T-helper 2 cell treated with Interferon-gamma antibody and Interleukin-4, amounts not matched to agents 5 μg/mL and 100 μg/mL, for 36 hours (primary cell): Measurements from ENCODE around the gene ADK.
"Not testable (repeated sequence)": the region's sequence is repeated elsewhere in the genome, so short reads cannot be mapped to it uniquely, and the experiment has no call there.

Source experiments
- DNase-seq: peaks from one replicate; pipeline ENCODE4 v3.0.0; 2021; ENCODE audit warnings: low spot score
- H3K27ac Mint-ChIP-seq: one replicate; pipeline ENCODE4 v1.8.0; 2021; ENCODE audit warnings: mild to moderate bottlenecking, mixed read lengths
- H3K27me3 Mint-ChIP-seq: one replicate; pipeline ENCODE4 v1.8.0; 2021; ENCODE audit warnings: low read depth, mixed read lengths
- H3K36me3 Mint-ChIP-seq: one replicate; pipeline ENCODE4 v1.8.0; 2021; ENCODE audit warnings: low read depth, mixed read lengths
- H3K4me1 Mint-ChIP-seq: one replicate; pipeline ENCODE4 v1.8.0; 2021; ENCODE audit warnings: low read depth, mixed read lengths
- H3K4me3 Mint-ChIP-seq: one replicate; pipeline ENCODE4 v1.8.0; 2022; ENCODE audit warnings: mild to moderate bottlenecking, moderate library complexity, mixed read lengths
- H3K9me3 Mint-ChIP-seq: one replicate; pipeline ENCODE4 v1.8.0; 2021; ENCODE audit warnings: mixed read lengths

The ADK gene

DNA sequence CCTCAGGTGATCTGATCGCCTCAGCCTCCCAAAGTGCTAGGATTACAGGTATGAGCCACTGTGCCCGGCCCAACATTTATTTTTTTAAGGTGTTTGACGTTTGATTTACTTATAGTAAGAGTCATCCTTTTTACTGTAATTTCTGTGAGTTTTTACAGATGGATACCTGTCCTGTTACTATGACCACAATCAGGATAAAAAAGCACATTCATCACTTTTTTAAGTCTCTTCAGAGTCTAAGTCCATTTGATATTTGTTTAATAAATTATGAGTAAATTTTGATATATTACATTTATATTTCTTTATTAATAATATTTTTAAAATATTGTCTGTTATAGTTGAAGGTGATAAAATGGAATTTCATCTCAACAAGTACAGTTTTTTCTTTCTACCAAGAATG, 374.9 kb downstream of the ADK start:
- H3K9me3 Mint-ChIP-seq = no peaks in the 10 kb centered on the region
- H3K36me3 Mint-ChIP-seq = peaks cover 5% of the 10 kb centered on the region
- no peak overlapping the region for H3K4me3 Mint-ChIP-seq
- no peak for DNase-seq
- no peak overlapping the region for H3K27ac Mint-ChIP-seq
- H3K27me3 Mint-ChIP-seq = no peaks in the 10 kb centered on the region
- H3K4me1 Mint-ChIP-seq = peaks cover 6% of the 10 kb centered on the region

DNA sequence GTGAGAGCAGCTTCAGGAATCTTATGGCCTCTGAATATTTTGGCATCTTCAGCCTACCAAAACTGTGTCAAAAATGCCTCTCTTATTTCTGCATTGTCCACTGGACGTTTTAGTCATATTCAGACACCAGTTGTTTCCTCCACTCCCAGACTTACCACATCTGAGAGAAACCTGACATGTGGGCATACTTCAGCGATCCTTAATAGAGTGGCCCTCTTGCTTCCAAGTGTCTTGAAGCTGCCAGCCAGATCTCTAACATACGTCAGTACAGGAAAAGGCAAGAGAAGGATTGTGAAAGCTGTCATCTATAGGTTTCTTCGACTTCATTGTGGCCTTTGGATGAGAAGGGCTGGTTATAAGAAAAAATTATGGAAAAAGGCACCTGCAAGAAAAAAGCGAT, 376.6 kb downstream of the ADK start:
- DNase-seq, H3K4me1 Mint-ChIP-seq, H3K4me3 Mint-ChIP-seq, H3K27ac Mint-ChIP-seq, H3K27me3 Mint-ChIP-seq, H3K9me3 Mint-ChIP-seq, H3K36me3 Mint-ChIP-seq: not testable (repeated sequence)

DNA sequence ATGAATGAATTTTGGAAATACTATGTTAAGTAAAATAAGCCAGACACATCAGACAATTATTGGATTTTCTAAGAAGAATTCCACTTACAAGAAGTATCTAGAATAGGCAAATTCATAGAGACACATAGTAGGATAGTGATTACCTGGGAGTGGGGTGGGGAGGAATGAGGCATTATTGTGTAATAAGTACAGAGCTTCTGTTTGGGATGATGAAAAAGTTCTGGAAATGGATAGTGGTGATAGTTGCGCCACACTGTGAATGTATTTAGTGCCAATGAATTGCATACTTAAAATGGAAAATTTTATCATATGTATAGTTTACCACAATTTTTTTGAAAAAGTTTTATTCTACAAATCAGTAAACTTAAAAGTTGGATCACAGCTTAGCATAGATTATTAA, 378.2 kb downstream of the ADK start:
- Mint-ChIP-seq H3K27me3 (no peaks in the 10 kb centered on the region), H3K4me3 (no peak overlapping the region), H3K36me3 (peaks cover 5% of the 10 kb centered on the region), H3K27ac (no peak overlapping the region), H3K4me1 (peaks cover 6% of the 10 kb centered on the region), H3K9me3 (no peaks in the 10 kb centered on the region)
- DNase-seq = no peak

DNA sequence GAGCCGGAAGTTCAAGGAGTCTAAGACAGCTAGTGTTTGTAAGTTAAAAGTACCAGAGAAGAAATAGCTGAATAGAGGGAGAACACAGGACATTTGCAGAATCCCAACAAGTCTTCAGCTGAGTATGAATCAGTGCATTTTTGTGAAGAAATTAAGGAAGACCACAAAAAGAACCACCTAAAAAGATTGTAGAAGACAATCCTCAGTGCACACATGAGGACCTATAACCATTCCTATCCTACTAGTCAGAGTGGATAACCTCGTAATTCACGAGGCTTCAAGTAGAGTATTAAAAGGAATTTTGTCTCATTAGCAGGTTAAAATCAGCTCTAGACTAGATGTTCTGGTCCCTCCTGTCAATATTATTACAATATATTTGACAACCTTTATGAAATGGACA, 380.0 kb downstream of the ADK start:
- H3K27ac Mint-ChIP-seq = no peak overlapping the region
- H3K4me3 Mint-ChIP-seq = no peak overlapping the region
- H3K27me3 Mint-ChIP-seq = no peaks in the 10 kb centered on the region
- no peak for DNase-seq
- H3K36me3 Mint-ChIP-seq = peaks cover 5% of the 10 kb centered on the region
- no peaks in the 10 kb centered on the region for H3K9me3 Mint-ChIP-seq
- peaks cover 6% of the 10 kb centered on the region for H3K4me1 Mint-ChIP-seq

DNA sequence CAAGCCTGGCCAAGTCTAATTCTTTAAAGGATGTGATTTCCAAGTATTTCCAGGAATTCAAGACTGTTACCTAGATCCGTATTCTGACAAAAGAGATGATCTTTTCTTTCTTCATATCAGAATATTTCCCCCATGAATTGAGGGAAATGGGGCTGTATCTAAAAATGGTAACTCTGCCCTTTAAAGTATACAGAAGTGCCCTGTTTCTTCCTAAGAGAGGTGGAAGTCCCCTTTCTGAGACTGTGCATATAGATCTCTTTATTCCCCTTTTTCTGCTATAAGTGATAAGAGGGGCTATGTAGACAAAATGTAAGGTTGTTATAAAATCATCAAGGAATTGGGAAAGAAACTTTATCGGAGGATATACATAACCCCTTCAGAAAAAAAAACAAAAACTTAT, 388.3 kb downstream of the ADK start:
- no peak overlapping the region for H3K27ac Mint-ChIP-seq
- H3K36me3 Mint-ChIP-seq = peaks cover 2% of the 10 kb centered on the region
- no peaks in the 10 kb centered on the region for H3K27me3 Mint-ChIP-seq
- peaks cover 10% of the 10 kb centered on the region for H3K4me1 Mint-ChIP-seq
- no peak overlapping the region for H3K4me3 Mint-ChIP-seq
- no peaks in the 10 kb centered on the region for H3K9me3 Mint-ChIP-seq
- no peak for DNase-seq

DNA sequence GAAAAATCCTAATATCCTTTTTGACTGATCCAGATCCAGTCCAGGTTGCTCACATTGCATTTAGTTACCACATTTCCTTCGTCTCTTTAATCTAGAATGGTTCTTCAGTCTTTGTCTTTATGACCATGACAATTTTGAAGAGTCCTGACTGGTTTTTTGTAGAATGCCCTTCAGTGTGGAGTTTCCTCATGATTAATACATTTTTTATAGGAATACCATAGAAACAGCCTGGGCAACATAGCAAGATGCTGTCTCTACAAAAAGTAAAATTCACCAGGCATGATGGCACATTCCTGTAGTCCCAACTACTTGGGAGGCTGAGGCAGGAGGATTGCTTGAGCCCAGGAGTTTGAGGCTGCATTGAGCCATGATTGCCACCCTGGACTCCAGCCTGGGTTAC, 390.4 kb downstream of the ADK start:
- Mint-ChIP-seq H3K27me3 (no peaks in the 10 kb centered on the region), H3K27ac (no peak overlapping the region), H3K9me3 (no peaks in the 10 kb centered on the region), H3K4me3 (no peak overlapping the region), H3K36me3 (peaks cover 2% of the 10 kb centered on the region), H3K4me1 (peaks cover 8% of the 10 kb centered on the region)
- no peak for DNase-seq

DNA sequence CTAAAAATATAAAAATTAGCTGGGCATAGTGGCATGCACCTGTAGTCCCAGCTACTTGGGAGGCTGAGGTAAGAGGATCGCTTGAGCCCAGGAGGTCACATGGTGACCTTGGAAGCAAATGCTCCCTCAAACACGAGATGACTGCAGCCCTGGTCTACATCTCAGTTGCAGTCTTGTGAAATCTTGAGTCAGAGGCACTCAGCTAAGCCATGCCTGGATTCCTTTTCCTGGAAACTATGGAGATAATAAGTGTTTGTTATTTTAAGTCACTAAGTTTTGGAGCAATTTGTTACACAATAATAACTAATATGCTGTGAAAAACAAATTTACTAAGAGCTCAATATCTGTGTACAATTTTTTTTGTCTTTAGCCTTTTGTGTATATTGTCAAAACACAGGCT, 391.1 kb downstream of the ADK start:
- Mint-ChIP-seq H3K27ac (no peak overlapping the region), H3K9me3 (no peaks in the 10 kb centered on the region), H3K4me1 (peaks cover 6% of the 10 kb centered on the region), H3K4me3 (no peak overlapping the region), H3K27me3 (no peaks in the 10 kb centered on the region), H3K36me3 (peaks cover 3% of the 10 kb centered on the region)
- DNase-seq = no peak

DNA sequence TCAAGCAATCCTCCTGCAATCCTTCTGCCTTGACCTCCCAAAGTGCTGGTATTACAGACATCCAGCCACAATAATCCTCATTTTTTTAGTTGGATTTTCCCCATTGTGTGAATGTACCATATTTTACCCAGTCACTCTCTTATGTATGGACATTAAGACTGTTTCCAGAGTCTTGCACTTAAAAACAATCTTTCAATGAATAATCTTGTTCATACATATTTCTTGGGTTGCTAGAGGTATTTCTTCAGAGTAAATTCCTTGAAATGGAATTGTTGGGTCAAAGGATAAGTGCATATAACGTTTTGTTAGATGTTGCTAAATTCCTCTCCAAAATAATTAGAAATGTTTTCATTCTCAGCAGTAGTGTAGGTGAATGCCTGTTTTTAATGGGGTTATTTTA, 392.3 kb downstream of the ADK start:
- Mint-ChIP-seq H3K36me3 (peaks cover 3% of the 10 kb centered on the region), H3K27ac (no peak overlapping the region)
- no peak for DNase-seq

DNA sequence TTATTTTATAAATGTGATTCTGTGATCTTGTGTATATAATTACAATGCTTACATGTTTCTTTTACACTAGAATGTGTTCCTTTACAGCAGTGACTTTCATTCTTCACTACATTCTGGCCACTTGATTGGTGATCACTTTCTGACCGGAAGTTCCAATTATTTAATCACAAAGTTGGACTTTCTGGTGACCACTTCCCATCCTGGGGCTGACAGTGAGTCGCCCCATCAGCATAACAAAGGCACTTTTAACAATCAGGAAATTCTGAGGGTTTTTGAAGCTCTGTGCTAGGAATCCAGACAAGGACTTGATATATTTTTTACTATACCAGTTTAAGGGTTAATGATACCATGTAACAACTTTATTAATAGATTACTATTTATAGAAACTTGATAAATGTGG, 393.1 kb downstream of the ADK start:
- Mint-ChIP-seq H3K36me3 (peaks cover 3% of the 10 kb centered on the region), H3K9me3 (no peaks in the 10 kb centered on the region), H3K4me3 (no peak overlapping the region), H3K27me3 (no peaks in the 10 kb centered on the region), H3K4me1 (peaks cover 3% of the 10 kb centered on the region), H3K27ac (no peak overlapping the region)
- DNase-seq = no peak

More for the DNA sequence above, 392.3 kb downstream of the ADK start:
- no peaks in the 10 kb centered on the region for H3K27me3 Mint-ChIP-seq
- H3K4me1 Mint-ChIP-seq = peaks cover 6% of the 10 kb centered on the region
- no peak overlapping the region for H3K4me3 Mint-ChIP-seq
- H3K9me3 Mint-ChIP-seq = no peaks in the 10 kb centered on the region

DNA sequence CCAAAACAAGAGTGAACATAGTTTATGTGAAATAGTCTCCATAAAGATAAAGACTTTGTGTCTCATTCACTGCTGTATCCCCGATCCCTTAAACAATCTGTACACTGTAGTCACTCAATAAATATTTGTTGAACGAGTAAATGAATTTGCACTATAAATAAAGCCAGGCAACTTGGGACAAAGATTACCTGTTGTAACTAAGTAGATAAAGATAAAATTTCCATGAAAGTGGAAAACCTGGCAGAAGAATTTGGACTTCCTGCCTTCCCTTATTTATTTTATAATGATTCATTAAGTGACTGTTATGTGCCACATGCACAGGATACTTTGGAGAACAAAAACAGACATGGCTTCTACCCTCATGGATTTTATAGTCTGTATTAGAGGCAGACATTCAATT, 397.7 kb downstream of the ADK start:
- Mint-ChIP-seq H3K4me3 (no peak overlapping the region), H3K36me3 (peaks cover 3% of the 10 kb centered on the region), H3K27me3 (no peaks in the 10 kb centered on the region), H3K9me3 (no peaks in the 10 kb centered on the region), H3K4me1 (peaks cover 3% of the 10 kb centered on the region), H3K27ac (no peak overlapping the region)
- DNase-seq = no peak

DNA sequence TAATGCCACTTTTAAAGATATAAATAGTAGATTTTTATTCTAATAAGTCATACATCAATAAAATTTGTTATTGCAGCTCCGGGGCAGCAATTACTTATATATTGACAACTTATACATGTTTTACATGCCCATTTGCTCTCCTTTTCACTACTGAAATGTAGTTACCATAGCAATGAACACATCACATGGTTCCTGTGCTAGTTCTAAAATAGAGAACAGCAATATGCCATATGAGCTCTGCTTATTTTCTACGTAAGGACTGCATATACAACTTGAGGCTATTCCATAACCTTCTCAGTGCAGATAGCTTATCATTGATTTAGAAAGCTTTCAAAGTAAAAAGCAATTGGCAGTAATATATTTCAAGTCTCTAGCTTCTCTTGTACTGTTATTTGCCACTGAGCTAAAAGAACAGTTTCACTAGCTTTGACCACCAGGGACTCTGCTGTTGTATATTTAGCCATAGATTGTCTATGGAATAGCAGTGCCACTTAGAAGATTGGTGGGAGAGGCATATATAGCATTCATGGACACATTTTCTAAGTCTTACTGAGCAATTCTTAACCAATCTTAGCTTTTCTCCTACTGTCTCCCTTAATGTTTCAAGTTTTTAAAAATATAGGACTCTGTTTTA, 405.2 kb downstream of the ADK start:
- Mint-ChIP-seq H3K36me3 (peaks cover 10% of the 10 kb centered on the region), H3K4me1 (no peaks in the 10 kb centered on the region), H3K27ac (no peak overlapping the region), H3K27me3 (no peaks in the 10 kb centered on the region), H3K9me3 (no peaks in the 10 kb centered on the region), H3K4me3 (no peak overlapping the region)
- no peak for DNase-seq

DNA sequence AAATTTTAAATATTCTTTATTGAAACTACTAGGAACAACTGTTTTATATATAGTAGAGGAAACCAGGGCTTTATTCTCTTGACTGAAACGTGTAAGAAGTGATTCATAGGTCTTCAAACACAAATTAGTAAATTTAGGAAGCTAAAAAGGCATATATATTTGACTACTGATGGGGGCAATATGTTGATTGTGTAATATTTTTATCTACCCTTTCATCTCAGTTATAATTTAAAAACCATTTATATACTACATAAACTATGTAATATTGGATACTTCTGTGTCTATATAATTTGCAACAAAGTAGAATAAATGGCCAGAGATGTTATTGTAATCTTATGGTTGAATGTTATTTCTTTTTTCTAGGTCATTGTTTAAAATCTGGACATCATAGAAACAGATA, 406.1 kb downstream of the ADK start:
- no peak for DNase-seq
- H3K27ac Mint-ChIP-seq = no peak overlapping the region
- peaks cover 10% of the 10 kb centered on the region for H3K36me3 Mint-ChIP-seq
- no peaks in the 10 kb centered on the region for H3K9me3 Mint-ChIP-seq
- no peak overlapping the region for H3K4me3 Mint-ChIP-seq
- H3K4me1 Mint-ChIP-seq = no peaks in the 10 kb centered on the region
- H3K27me3 Mint-ChIP-seq = no peaks in the 10 kb centered on the region

DNA sequence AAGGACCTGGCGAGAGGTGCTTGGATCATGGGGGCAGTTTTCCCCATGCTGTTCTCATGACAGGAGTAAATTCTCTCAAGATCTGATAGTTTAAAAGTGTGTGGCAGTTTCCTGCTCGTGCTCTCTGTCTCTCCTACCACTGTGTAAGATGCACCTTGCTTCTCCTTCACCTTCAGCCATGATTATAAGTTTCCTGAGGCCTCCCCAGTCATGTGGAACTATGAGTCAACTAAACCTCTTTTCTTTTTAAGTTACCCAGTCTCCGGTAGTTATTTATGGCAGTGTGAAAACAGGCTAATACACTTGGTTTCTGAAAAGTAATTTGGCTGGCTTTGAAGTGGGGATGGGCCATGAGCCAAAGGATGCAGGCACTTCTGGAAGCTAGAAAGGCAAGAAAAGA, 407.4 kb downstream of the ADK start:
- no peak overlapping the region for H3K4me3 Mint-ChIP-seq
- no peak overlapping the region for H3K27ac Mint-ChIP-seq
- H3K27me3 Mint-ChIP-seq = no peaks in the 10 kb centered on the region
- H3K4me1 Mint-ChIP-seq = peaks cover 2% of the 10 kb centered on the region
- no peaks in the 10 kb centered on the region for H3K9me3 Mint-ChIP-seq
- peaks cover 10% of the 10 kb centered on the region for H3K36me3 Mint-ChIP-seq
- DNase-seq = no peak

DNA sequence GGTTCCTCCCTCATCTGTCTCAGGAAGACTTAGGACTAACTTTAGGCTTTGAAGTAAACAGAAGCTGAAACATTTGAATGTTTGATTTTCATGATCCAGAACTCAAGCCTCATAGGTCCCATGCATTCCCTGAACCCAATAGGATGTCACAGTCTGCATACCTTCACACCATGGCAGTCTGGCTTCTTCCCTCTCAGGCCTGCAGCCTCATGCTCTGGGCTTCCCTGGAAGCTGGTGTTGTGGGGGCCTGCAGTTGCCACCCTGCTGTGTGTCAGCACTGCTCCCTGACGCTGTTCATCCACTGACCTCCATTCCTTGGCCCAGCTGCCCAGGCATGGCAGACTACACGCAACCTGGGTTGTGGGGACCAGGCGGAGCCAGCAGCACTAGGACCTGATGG, 407.9 kb downstream of the ADK start:
- Mint-ChIP-seq H3K4me3 (no peak overlapping the region), H3K27ac (no peak overlapping the region), H3K4me1 (peaks cover 2% of the 10 kb centered on the region), H3K36me3 (peaks cover 10% of the 10 kb centered on the region), H3K27me3 (no peaks in the 10 kb centered on the region), H3K9me3 (no peaks in the 10 kb centered on the region)
- DNase-seq = no peak

DNA sequence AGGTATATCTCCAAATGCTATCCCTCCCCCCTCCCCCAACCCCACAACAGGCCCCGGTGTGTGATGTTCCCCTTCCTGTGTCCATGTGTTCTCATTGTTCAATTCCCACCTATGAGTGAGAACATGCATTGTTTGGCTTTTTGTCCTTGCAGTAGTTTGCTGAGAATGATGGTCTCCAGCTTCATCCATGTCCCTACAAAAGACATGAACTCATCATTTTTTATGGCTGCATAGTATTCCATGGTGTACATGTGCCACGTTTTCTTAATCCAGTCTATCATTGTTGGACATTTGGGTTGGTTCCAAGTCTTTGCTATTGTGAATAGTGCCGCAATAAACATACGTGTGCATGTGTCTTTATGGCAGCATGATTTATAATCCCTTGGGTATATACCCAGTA, 417.9 kb downstream of the ADK start:
- not testable (repeated sequence) for H3K27ac Mint-ChIP-seq, DNase-seq, H3K4me1 Mint-ChIP-seq, H3K27me3 Mint-ChIP-seq, H3K4me3 Mint-ChIP-seq
- peaks cover 14% of the 10 kb centered on the region for H3K9me3 Mint-ChIP-seq
- peaks cover 30% of the 10 kb centered on the region for H3K36me3 Mint-ChIP-seq
